Mesothelial cell of epicardium (in vitro differentiated cells): ENCODE results near the gene CTR9. TPM values are rescaled to one million over a fixed set of nuclear protein-coding genes. Genes with fewer than 3 reads are reported as not detected.

Source experiments
- DNase-seq, 2 experiments: peaks; one replicate each; pipeline ENCODE4 v3.0.0; 2021; ENCODE audit warnings: low spot score in 2 of 2; ENCODE audit not compliant: unreplicated experiment in 2 of 2
- H3K27ac Mint-ChIP-seq: 2 replicates; pipeline ENCODE4 v1.8.0; 2021; ENCODE audit warnings: mixed read lengths
- H3K27me3 Mint-ChIP-seq: 2 replicates; pipeline ENCODE4 v1.8.0; 2021; ENCODE audit warnings: low read depth, mixed read lengths
- H3K36me3 Mint-ChIP-seq: 2 replicates; pipeline ENCODE4 v1.8.0; 2021; ENCODE audit warnings: mixed read lengths
- H3K4me1 Mint-ChIP-seq: 2 replicates; pipeline ENCODE4 v1.8.0; 2021; ENCODE audit warnings: mixed read lengths
- H3K4me3 Mint-ChIP-seq: 2 replicates; pipeline ENCODE4 v1.8.0; 2021; ENCODE audit warnings: mild to moderate bottlenecking, moderate library complexity, mixed read lengths
- H3K9me3 Mint-ChIP-seq: 2 replicates; pipeline ENCODE4 v1.8.0; 2021; ENCODE audit warnings: mixed read lengths
- CTCF ChIP-seq: fragments of 200-600 bp; sonication (generic); IDR thresholded peaks from one replicate; pipeline ENCODE4 v1.5.0; 2021; ENCODE audit warnings: antibody characterized with exemption; ENCODE audit not compliant: unreplicated experiment
- total RNA-seq: library from RNA; stranded (reverse); gene quantifications from 3 replicates; pipeline ENCODE4 v1.2.1, GENCODE V29; 2021

Gene CTR9
- total RNA-seq, 1 donor from 2014 or later: 33.2 TPM

- Mint-ChIP-seq H3K27me3 (no peaks in the 10 kb centered on the region), H3K27ac (no peak overlapping the region), H3K4me3 (peak overlapping the region; percentile 94), H3K9me3 (no peaks in the 10 kb centered on the region), H3K36me3 (peaks cover 11% of the 10 kb centered on the region), H3K4me1 (peaks cover 12% of the 10 kb centered on the region)
- no peak for TF ChIP-seq CTCF
- DNase-seq: no peak
Observed at GRCh38 chr11:10752486-10752885, 1.4 kb downstream of the CTR9 start.

DNA sequence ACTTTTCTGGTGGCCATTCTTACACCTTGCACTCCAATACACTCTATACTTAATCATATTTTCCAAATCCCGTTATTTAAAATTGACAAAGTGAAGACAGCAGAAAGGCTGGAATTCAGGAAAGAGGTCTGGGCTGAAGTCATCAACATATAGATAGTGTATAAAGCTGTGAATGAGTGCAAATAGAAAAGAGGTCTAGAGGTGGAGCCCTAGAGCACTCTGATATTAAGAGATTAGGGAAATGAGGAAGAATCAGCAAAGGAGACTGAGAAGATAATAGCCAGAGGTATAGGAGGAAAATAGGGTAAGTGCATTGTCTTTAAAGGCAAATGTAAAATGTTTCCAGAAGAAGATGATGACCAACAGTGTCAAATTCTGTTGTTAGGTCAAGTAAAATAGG, 7.9 kb downstream of the CTR9 start:
- H3K27me3 Mint-ChIP-seq: no peaks in the 10 kb centered on the region
- no peak for DNase-seq
- no peak overlapping the region for H3K4me3 Mint-ChIP-seq
- peaks cover 16% of the 10 kb centered on the region for H3K36me3 Mint-ChIP-seq
- H3K9me3 Mint-ChIP-seq: no peaks in the 10 kb centered on the region
- H3K27ac Mint-ChIP-seq: no peak overlapping the region
- no peaks in the 10 kb centered on the region for H3K4me1 Mint-ChIP-seq
- TF ChIP-seq CTCF: no peak

- Mint-ChIP-seq H3K27me3 (no peaks in the 10 kb centered on the region), H3K4me3 (no peak overlapping the region), H3K27ac (no peak overlapping the region), H3K4me1 (no peaks in the 10 kb centered on the region), H3K9me3 (no peaks in the 10 kb centered on the region), H3K36me3 (peaks cover 15% of the 10 kb centered on the region)
- no peak for TF ChIP-seq CTCF
- no peak for DNase-seq
Observed at GRCh38 chr11:10761085-10761698, 10.1 kb downstream of the CTR9 start.

DNA sequence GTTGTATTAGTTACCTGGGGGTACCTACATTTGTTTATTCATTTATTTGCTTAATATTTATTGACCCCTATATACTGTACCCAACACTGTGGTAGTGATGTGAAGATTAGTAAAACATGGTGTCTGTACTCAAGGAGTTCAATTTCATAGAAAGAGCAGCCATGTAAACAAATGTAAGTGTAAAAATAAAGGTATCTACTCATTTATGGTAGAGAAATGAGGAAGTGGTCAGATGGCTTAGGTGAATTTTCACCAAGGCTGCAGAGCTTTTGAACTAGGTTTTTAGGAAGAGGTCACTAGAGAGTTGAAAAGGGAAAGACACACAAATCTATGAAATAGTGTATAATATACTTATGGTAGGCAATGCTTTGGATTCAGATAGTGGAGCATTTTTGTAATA, 11.1 kb downstream of the CTR9 start:
- no peak for TF ChIP-seq CTCF
- Mint-ChIP-seq H3K27me3 (no peaks in the 10 kb centered on the region), H3K27ac (no peak overlapping the region), H3K36me3 (peaks cover 21% of the 10 kb centered on the region), H3K4me3 (no peak overlapping the region), H3K9me3 (no peaks in the 10 kb centered on the region), H3K4me1 (no peaks in the 10 kb centered on the region)
- no peak for DNase-seq

DNA sequence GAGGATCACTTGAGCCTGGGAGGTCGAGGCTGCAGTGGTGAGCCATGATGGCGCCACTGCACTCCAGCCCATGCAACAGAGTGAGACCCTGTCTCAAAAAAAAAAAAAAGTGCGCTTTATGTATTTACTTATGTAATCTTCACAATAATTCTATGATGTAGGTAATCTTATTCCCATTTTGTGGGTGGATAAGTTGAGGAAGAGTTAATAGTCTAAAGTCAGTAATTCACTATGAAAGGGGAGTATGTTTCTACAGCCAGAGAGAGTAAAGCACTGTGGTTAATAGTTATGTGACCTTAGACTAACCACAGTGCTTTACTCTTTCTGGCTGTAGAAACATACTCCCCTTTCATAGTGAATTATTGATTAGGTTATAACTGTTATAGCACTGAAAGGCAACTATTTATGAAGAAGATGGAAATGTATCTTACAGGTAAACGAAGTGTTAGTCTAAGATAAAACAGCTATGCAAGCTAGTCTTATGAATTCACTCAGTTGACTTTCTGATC, 11.9 kb downstream of the CTR9 start:
- no peak for TF ChIP-seq CTCF
- no peaks in the 10 kb centered on the region for H3K27me3 Mint-ChIP-seq
- H3K4me1 Mint-ChIP-seq: no peaks in the 10 kb centered on the region
- no peak for DNase-seq
- H3K9me3 Mint-ChIP-seq: no peaks in the 10 kb centered on the region
- H3K4me3 Mint-ChIP-seq: no peak overlapping the region
- no peak overlapping the region for H3K27ac Mint-ChIP-seq
- H3K36me3 Mint-ChIP-seq: peaks cover 27% of the 10 kb centered on the region
